GM23338 (cell line): ENCODE data around the gene ADRA2B. TPM values are rescaled to one million over a fixed set of nuclear protein-coding genes. Genes with fewer than 3 reads are reported as not detected.

Experiments
- ATAC-seq: fragments of 200-7000 bp; cut with Tn5 transposase; 3 replicates; pipeline ENCODE4 v1.9.1; 2020
- DNase-seq: peaks from one replicate; pipeline ENCODE4 v3.0.0-alpha.2; 2015; ENCODE audit warnings: low spot score
- H2AFZ ChIP-seq: fragments of 200-600 bp; sonication (generic); 2 replicates; pipeline ENCODE4 v1.8.0; 2016; ENCODE audit warnings: antibody characterized with exemption, mild to moderate bottlenecking, moderate library complexity
- H3F3A ChIP-seq: fragments of 200-600 bp; sonication (generic); replicated peaks from 2 replicates; pipeline ENCODE4 v1.8.0; 2017; ENCODE audit warnings: antibody characterized with exemption, mixed run types, low read depth
- H3K27ac ChIP-seq: fragments of 200-600 bp; sonication (generic); 2 replicates; pipeline ENCODE4 v1.6.1; 2016; ENCODE audit warnings: low read depth
- H3K27me3 ChIP-seq: fragments of 200-600 bp; sonication (generic); 2 replicates; pipeline ENCODE4 v1.8.0; 2016; ENCODE audit warnings: mild to moderate bottlenecking, mixed run types, moderate library complexity; ENCODE audit not compliant: insufficient read depth
- H3K36me3 ChIP-seq: fragments of 200-600 bp; sonication (generic); 2 replicates; pipeline ENCODE4 v1.8.0; 2016; ENCODE audit warnings: mild to moderate bottlenecking; ENCODE audit not compliant: insufficient read depth
- H3K4me1 ChIP-seq: fragments of 200-600 bp; sonication (generic); 2 replicates; pipeline ENCODE4 v1.8.0; 2016; ENCODE audit warnings: mild to moderate bottlenecking, moderate library complexity; ENCODE audit not compliant: insufficient read depth
- H3K4me2 ChIP-seq: fragments of 200-600 bp; sonication (generic); 2 replicates; pipeline ENCODE4 v1.7.1; 2017; ENCODE audit warnings: mixed run types
- H3K4me3 ChIP-seq: fragments of 200-600 bp; sonication (generic); 2 replicates; pipeline ENCODE4 v1.6.1; 2016; ENCODE audit warnings: mixed run types
- H3K79me2 ChIP-seq: fragments of 200-600 bp; sonication (generic); replicated peaks from 2 replicates; pipeline ENCODE4 v1.8.0; 2017; ENCODE audit warnings: mild to moderate bottlenecking; ENCODE audit not compliant: insufficient read depth
- H3K9me2 ChIP-seq: fragments of 200-600 bp; sonication (generic); 2 replicates; pipeline ENCODE4 v1.8.0; 2017; ENCODE audit not compliant: insufficient read depth
- H4K20me1 ChIP-seq: fragments of 200-600 bp; sonication (generic); replicated peaks from 2 replicates; pipeline ENCODE4 v1.8.0; 2017; ENCODE audit warnings: mild to moderate bottlenecking; ENCODE audit not compliant: insufficient read depth
- H3K27ac Mint-ChIP-seq: 2 replicates; pipeline ENCODE4 v1.8.0; 2020; ENCODE audit warnings: inconsistent platforms, mild to moderate bottlenecking, moderate library complexity, mixed read lengths
- H3K27me3 Mint-ChIP-seq: 3 replicates; pipeline ENCODE4 v1.8.0; 2022; ENCODE audit warnings: low read depth, mild to moderate bottlenecking, moderate library complexity, mixed read lengths, inconsistent platforms; ENCODE audit not compliant: insufficient read depth, poor library complexity
- H3K36me3 Mint-ChIP-seq: 3 replicates; pipeline ENCODE4 v1.8.0; 2021; ENCODE audit warnings: low read depth, mild to moderate bottlenecking, inconsistent platforms, moderate library complexity, mixed read lengths
- H3K4me1 Mint-ChIP-seq: 3 replicates; pipeline ENCODE4 v1.8.0; 2020; ENCODE audit warnings: mild to moderate bottlenecking, inconsistent platforms, mixed read lengths
- H3K4me3 Mint-ChIP-seq: 3 replicates; pipeline ENCODE4 v1.8.0; 2021; ENCODE audit warnings: moderate library complexity, mild to moderate bottlenecking, inconsistent platforms, mixed read lengths
- H3K9me3 Mint-ChIP-seq: 3 replicates; pipeline ENCODE4 v1.8.0; 2020; ENCODE audit warnings: moderate library complexity, mild to moderate bottlenecking, inconsistent platforms, mixed read lengths
- CREB1 ChIP-seq: fragments of 250-450 bp; sonication (Bioruptor Pico); IDR thresholded peaks from 2 replicates; pipeline ENCODE4 v1.5.0; 2020; ENCODE audit warnings: low read depth, mild to moderate bottlenecking, moderate library complexity
- CTCF ChIP-seq, 2 experiments: fragments of 200-600 bp in 1 of 2; sonication (generic) in 1 of 2; conservative IDR thresholded peaks; 2 replicates each; pipeline versions ENCODE4 v1.5.1 to v1.6.1; 2016 to 2017; ENCODE audit warnings: antibody characterized with exemption in 2 of 2, low read depth in 2 of 2, mild to moderate bottlenecking in 2 of 2, moderate library complexity in 1 of 2
- EZH2 ChIP-seq: fragments of 200-600 bp; sonication (generic); IDR thresholded peaks from one replicate; pipeline ENCODE4 v1.8.0; 2017; ENCODE audit warnings: antibody characterized with exemption, mild to moderate bottlenecking, low read depth; ENCODE audit not compliant: unreplicated experiment
- EZH2phosphoT487 ChIP-seq: fragments of 200-600 bp; sonication (generic); IDR thresholded peaks from one replicate; pipeline ENCODE4 v1.8.1; 2018; ENCODE audit warnings: antibody characterized with exemption; ENCODE audit not compliant: unreplicated experiment
- JUNB ChIP-seq: IDR thresholded peaks from one replicate; pipeline ENCODE4 v1.6.1; 2016; ENCODE audit warnings: antibody characterized with exemption; ENCODE audit not compliant: unreplicated experiment
- NANOG ChIP-seq: IDR thresholded peaks from 2 replicates; pipeline ENCODE4 v1.6.1; 2016; ENCODE audit warnings: antibody characterized with exemption, borderline replicate concordance
- POLR2AphosphoS5 ChIP-seq: IDR thresholded peaks from 2 replicates; pipeline ENCODE4 v1.6.1; 2016; ENCODE audit warnings: antibody characterized with exemption, low read depth
- REST ChIP-seq: IDR thresholded peaks from one replicate; pipeline ENCODE4 v1.6.1; 2018; ENCODE audit warnings: antibody characterized with exemption; ENCODE audit not compliant: unreplicated experiment
- STAT1 ChIP-seq: IDR thresholded peaks from one replicate; pipeline ENCODE4 v1.6.1; 2016; ENCODE audit warnings: antibody characterized with exemption; ENCODE audit not compliant: unreplicated experiment
- ZNF114 ChIP-seq: fragments of 250-450 bp; sonication (Bioruptor Pico); IDR thresholded peaks from 2 replicates; pipeline ENCODE4 v1.5.0; 2020; ENCODE audit warnings: mild to moderate bottlenecking, moderate library complexity
- ZNF331 ChIP-seq: fragments of 250-450 bp; sonication (Bioruptor Pico); IDR thresholded peaks from 2 replicates; pipeline ENCODE4 v1.5.0; 2020; ENCODE audit warnings: low read depth, mild to moderate bottlenecking, moderate library complexity
- ZNF462 ChIP-seq: fragments of 250-450 bp; sonication (Bioruptor Pico); IDR thresholded peaks from 2 replicates; pipeline ENCODE4 v1.5.0; 2020; ENCODE audit warnings: mild to moderate bottlenecking, moderate library complexity
- polyA plus RNA-seq: library from polyadenylated mRNA; unstranded; fragments of >200 nt; fragmentation: Nextera tagmentation; extraction: Ambion mirVana; gene quantifications from 2 replicates; pipeline ENCODE4 v1.2.1, GENCODE V29; 2016
- total RNA-seq: library from RNA; depleted of rRNA; stranded (reverse); fragments of >200 nt; shearing (Covaris generic); gene quantifications from 2 replicates; pipeline ENCODE4 v1.2.3, GENCODE V29; 2014
- TF ChIP-seq, protein P1 (sequence below): IDR thresholded peaks from 2 replicates; pipeline ENCODE4 v1.6.1; 2016; ENCODE audit warnings: antibody characterized with exemption

The ADRA2B gene
- total and polyA plus RNA-seq, 2 experiments from 2014 or later, result 1.7 to 5.9 TPM

DNA sequence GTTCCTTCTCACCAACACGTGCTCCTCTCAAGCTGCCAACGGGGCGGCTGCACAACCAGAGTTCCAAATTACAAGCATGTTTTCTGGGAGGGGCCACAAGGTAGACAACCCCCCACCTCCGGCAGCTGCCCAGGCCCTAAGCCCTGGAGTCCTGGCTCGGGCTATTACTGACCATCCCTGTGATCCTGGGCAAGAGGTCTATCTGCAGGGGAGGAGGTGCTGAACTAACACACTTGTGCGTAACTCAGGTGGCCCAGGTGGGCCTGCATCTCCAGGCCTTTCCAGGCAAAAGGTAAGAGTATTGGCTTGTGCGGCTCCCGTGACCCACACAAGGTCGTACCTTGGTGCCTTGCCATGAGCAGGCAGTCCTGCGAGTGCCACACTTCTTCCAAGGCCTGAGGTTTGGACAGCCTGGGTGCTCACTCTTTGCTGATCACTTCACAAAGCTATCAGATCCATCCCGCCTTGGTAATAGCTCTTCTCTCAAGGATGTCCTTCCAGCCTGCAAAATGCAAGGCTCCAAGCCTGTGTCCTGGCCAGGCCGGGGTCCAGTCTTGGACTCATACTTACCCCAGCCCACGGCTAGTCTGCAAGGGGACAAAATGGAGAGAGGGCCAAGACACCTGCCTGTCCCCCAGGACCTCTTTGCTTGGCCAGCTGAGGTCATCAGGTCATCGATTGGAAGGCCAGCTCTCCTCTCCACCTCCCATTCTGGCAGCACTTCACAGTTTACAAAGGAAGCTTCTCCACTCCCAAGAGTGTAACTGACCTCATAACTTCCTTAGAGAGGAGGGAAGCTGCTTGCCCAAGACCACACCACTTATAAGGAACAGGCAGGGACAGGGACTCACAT lies 33.9 kb downstream of the ADRA2B start:
- H3K4me3 ChIP-seq, result no peak overlapping the region
- H3K4me2 ChIP-seq, result no peak overlapping the region
- no peaks in the 10 kb centered on the region for H3K79me2 ChIP-seq
- no peaks in the 10 kb centered on the region for H3K9me2 ChIP-seq
- H3K9me3 Mint-ChIP-seq, result no peaks in the 10 kb centered on the region
- no peaks in the 10 kb centered on the region for H3K4me1 Mint-ChIP-seq
- ATAC-seq (no peak), DNase-seq (no peak)
- peaks cover 3% of the 10 kb centered on the region for H3K27me3 Mint-ChIP-seq
- H3K4me3 Mint-ChIP-seq, result no peak overlapping the region
- no peaks in the 10 kb centered on the region for H3K36me3 ChIP-seq
- no peaks in the 10 kb centered on the region for H4K20me1 ChIP-seq
- H3K27ac ChIP-seq, result no peak overlapping the region
- H3K36me3 Mint-ChIP-seq, result no peaks in the 10 kb centered on the region
- no peaks in the 10 kb centered on the region for H3K4me1 ChIP-seq
- no peaks in the 10 kb centered on the region for H3F3A ChIP-seq
- no peak overlapping the region for H3K27ac Mint-ChIP-seq
- no peaks in the 10 kb centered on the region for H3K27me3 ChIP-seq
- TF ChIP-seq, protein P1, sequence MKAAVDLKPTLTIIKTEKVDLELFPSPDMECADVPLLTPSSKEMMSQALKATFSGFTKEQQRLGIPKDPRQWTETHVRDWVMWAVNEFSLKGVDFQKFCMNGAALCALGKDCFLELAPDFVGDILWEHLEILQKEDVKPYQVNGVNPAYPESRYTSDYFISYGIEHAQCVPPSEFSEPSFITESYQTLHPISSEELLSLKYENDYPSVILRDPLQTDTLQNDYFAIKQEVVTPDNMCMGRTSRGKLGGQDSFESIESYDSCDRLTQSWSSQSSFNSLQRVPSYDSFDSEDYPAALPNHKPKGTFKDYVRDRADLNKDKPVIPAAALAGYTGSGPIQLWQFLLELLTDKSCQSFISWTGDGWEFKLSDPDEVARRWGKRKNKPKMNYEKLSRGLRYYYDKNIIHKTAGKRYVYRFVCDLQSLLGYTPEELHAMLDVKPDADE, result no peak
- no peak for TF ChIP-seq REST
- TF ChIP-seq NANOG, result no peak
- TF ChIP-seq CTCF (conservative IDR thresholded peaks at IDR 0.05; ENCODE audit: low read depth in 2 of 2), result no peak
- no peak for TF ChIP-seq ZNF462 (CRISPR knock-in tag)
- TF ChIP-seq CREB1 (CRISPR knock-in tag), result no peak
- no peak for TF ChIP-seq STAT1
- TF ChIP-seq ZNF114 (CRISPR knock-in tag), result no peak
- TF ChIP-seq JUNB, result no peak
- TF ChIP-seq POLR2AphosphoS5, result no peak
- no peak for TF ChIP-seq ZNF331
- TF ChIP-seq EZH2, result no peak
- no peak for TF ChIP-seq EZH2phosphoT487
- no peak overlapping the region for H2AFZ ChIP-seq
